ENCODE results near the gene MACROD2.

DNA sequence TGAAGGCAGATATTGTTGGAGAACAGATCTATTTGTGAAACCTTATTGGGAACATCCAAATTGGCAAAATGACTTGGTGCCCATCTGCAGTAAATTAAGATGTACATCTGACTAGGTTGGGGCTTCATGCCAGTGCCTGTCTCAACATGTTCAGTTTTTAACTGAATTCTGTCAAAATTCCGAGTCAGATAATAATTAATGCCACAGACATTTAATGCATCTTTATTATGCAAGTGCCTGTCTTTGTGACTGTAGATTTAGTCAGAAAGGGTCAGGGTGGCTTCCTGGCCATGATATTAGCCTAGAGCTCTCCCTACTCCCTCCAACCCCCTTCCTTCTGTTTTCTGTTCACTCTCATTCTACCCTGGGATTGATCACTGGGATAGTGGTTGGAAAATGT, 541.4 kb downstream of the MACROD2 start:
- TF ChIP-seq CTCF (IDR thresholded peaks at IDR 0.05 in 2 of 3, conservative IDR thresholded peaks at IDR 0.05 in 1 of 3; ENCODE audit: borderline replicate concordance in 1 of 3, insufficient read depth in 1 of 3, low read depth in 2 of 3, low read length in 2 of 3) (no peak), POLR2AphosphoS5 (IDR thresholded peaks at IDR 0.05; ENCODE audit: low read depth, low read length) (no peak), EZH2phosphoT487 (IDR thresholded peaks at IDR 0.05; ENCODE audit: borderline replicate concordance) (no peak), RAD21 (IDR thresholded peaks at IDR 0.05; ENCODE audit: low read depth) (no peak), YY1 (IDR thresholded peaks at IDR 0.05; ENCODE audit: extremely low read depth, insufficient replicate concordance, low read depth, low read length) (no peak), JUND (IDR thresholded peaks at IDR 0.05) (no peak), POLR2A (IDR thresholded peaks at IDR 0.05; ENCODE audit: borderline replicate concordance, extremely low read depth, insufficient read depth, insufficient read length) (no peak), ATF3 (IDR thresholded peaks at IDR 0.05) (no peak)
- TF ChIP-seq, protein P1, sequence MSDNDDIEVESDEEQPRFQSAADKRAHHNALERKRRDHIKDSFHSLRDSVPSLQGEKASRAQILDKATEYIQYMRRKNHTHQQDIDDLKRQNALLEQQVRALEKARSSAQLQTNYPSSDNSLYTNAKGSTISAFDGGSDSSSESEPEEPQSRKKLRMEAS (IDR thresholded peaks at IDR 0.05): no peak

Measured in HCT116 (cell line).